H1 (cell line): ENCODE data around the gene IRF2BP2. TPM values are rescaled to one million over a fixed set of nuclear protein-coding genes. Genes with fewer than 3 reads are reported as not detected.

Experiments
- CTBP2 ChIP-seq: IDR thresholded peaks from 2 replicates; pipeline ENCODE4 v1.7.0; 2011; ENCODE audit warnings: borderline replicate concordance, mild to moderate bottlenecking, moderate library complexity, mixed read lengths, low read length; ENCODE audit not compliant: insufficient read depth, insufficient read length
- polyA plus RNA-seq, 7 experiments: library from polyadenylated mRNA; depleted of rRNA in 3 of 7; stranded (reverse) in 5 of 7; unstranded in 2 of 7; fragments of >200 nt in 5 of 7; fragments of 200-250 nt in 2 of 7; gene quantifications; 1 replicate in 5 of 7; 2 replicates in 1 of 7; 4 replicates in 1 of 7; pipeline versions ENCODE4 v1.2.1 to v1.2.3, GENCODE V29; 2011 to 2013; ENCODE audit warnings: missing spikeins in 2 of 7, mixed read lengths in 2 of 7
- total RNA-seq: library from RNA; stranded (reverse); fragmentation: NEBNext Ultra II Directional; extraction: Animal tissue kit (Norgen Biotek cat#: 25700); gene quantifications from 2 replicates; pipeline ENCODE4 v1.2.1, GENCODE V29; 2021

The IRF2BP2 gene
- total and polyA plus RNA-seq, 2 of the 8 experiments (the other 6 are each of a cell fraction or from before 2014, with no cell fraction given), result 24.9 to 67.5 TPM

- no peak for TF ChIP-seq CTBP2
These were observed 1.9 kb upstream of the IRF2BP2 start (continued) for GRCh38 chr1:234611847-234612351.
